ENCODE measurements around the gene FBL.
A peak's percentile ranks its signal among the peaks of the same experiment; 100 is the strongest.
"Not testable (repeated sequence)": the region's sequence is repeated elsewhere in the genome, so short reads cannot be mapped to it uniquely, and the experiment has no call there.

FBL gene

DNA sequence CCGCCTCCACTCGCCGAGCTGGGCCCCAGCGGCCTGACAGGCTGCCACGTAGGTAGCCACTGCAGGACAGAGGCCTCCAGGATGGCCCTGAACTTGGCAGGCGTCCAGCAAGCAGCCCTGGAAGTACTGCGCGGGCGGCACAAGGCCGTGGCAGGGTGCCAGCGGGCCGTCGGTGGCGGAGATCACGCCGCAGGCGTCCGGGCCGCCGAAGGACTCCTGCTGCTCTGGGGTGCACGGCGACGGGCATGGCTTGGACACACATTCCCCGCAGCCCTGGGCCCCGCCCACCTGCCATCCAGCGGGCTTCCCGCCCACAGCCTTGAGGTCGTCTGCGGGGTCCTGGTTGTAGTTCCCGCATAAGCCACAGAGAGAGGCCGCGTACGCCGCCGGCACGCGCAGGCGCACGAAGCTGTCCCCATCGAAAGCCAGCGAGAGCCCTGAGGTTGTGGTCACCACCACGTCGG is 29.3 kb upstream of the FBL start:
- not testable (repeated sequence) for DNase-seq

GRCh38 chr19:39874404-39874803 is 28.2 kb upstream of the FBL start:
- no peak for DNase-seq

DNA sequence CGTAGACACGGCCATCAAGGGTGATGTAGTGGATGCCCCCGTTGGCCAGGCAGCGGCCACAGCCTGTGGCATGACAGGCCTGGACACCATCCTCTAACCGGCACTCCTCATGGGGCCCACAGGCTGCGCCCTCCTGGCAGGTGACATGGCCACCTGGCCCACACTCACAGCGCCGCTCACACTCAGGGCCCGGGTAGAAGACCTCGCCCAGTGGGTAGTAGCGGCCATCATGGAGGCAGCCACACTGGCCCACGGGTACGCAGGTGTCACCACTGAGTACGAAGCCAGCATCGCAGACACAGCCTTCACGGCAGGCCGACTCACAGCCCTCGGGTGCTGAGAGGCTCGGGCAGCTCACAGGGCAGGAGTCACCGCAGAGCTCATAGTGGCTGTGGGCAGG is 27.2 kb upstream of the FBL start:
- no peak for DNase-seq

DNA sequence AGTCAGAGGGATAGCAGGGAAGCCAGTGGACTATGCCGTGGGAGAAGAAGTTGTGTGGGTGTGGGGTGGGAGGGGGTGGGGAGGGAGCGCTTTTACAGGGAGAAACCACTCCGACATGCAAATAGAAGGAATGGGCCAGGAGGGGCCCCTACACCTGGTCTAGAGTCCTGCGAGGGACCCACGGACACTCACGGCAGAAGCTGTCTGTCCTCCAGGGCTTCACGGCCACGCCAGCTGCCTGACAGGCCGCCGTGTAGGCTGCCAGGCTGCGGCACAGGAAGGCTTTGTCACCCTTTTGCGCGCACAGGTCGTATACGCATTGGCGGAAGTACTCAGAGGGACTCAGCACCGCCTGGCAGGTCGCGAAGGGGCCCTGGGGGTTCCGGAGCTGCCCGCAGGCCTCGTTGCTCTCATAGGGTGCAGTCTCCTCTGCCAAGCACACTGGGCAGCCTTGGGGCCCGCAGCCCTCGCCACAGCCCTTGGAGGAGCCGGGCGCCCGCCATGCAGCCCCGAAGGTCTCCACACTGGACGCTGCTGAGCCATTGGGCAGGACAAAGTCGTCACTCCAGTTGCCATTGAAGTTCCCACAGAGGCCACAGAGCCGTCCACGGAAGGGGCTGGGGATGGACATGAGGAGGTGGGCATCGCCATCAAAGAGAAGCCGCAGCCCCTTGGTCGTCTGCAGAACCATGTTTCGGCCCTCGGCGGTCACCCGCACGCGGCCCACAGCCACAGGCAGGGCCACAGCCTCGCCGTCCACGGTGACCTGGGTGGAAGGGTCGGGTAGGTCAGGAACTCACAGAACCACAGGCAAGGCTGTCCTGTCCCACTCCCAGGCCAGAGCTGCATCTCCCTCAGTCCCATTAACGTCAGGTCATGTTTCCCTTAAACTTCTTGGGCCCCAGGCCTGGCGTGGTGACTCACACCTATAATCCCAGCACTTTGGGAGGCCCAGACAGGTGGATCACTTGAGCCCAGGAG is 26.0 kb upstream of the FBL start:
- DNase-seq = no peak

DNA sequence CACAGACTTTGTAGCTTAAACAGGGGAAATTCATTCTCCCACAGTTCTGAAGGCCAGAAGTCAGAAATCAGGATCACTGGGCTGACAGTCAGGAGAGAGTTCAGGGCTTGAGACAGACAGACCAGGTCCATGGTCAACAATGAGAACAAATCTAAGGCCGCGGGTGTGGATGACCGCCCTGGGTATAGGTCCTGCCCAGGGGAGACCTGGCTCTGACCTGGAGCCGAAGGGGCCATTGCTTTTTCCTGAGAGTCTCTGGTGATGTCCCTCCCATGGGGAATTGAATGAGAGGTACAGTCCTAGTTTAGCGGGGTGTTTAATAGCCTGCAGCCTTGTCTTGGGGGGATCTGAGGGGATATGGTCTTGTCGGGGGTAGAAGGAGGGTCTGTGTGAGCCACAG is 25.2 kb upstream of the FBL start:
- DNase-seq = no peak

- DNase-seq = no peak
Observed at GRCh38 chr19:39870171-39870971, 24.2 kb upstream of the FBL start.

DNA sequence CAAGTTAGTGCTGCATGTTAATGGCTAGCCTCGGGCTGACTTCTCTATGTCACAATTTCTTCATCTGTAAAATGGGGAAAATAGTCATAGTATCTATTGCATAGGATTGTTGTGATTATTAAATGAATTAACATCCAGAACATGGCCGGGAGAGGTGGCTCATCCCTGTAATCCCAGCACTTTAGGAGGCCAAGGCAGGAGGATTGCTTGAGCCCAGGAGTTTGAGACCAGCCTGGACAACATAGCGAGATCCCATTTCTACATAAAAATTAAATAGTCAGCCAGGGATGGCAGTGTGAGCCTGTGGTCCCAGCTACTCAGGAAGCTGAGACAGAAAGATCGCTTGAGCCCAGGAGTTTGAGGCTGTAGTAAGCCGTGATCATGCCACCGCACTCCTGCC is 21.8 kb upstream of the FBL start:
- no peak for DNase-seq

DNA sequence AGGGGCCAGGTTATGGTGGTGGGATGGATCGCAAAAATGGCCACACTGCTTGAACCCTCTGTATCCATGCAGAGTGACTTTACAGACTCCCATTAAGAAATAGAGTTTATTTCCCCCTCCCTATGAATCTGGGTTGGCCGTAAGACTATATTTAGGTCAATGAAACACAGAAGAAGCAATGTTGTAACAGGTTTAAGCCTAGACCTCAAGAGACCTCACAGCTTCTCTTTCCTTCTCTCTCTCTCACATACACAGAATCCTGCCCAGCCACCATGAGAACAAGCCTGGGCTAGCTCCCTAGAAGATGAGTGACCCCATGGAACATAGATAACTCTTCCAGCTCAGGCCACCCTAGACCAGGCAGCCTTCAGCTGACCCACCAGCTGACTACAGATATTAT is 21.0 kb upstream of the FBL start:
- DNase-seq = no peak

GRCh38 chr19:39865953-39866352 is 19.8 kb upstream of the FBL start:
- DNase-seq = no peak

GRCh38 chr19:39865186-39865585 is 19.0 kb upstream of the FBL start:
- no peak for DNase-seq

- no peak for DNase-seq
Observed at GRCh38 chr19:39864118-39864517, 17.9 kb upstream of the FBL start.

DNA sequence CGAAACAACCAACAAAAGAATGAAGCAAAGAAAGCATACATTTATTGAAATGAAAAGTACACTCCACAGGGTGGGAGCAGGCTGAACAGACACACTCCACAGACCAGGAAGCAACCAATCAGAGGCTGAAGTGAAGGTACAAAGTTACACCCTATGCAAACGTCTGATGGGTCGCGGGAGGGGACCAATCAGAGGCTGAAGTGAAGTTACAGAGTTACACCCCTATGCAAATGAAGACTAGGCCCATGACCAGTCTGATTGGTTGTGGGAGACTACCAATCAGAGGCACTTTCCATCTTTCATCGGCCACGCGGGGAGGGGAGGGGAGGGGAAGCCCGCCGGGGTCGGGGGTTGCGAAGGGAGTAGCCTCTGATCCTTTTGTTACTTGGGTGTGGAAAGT is 12.4 kb upstream of the FBL start:
- DNase-seq = no peak

DNA sequence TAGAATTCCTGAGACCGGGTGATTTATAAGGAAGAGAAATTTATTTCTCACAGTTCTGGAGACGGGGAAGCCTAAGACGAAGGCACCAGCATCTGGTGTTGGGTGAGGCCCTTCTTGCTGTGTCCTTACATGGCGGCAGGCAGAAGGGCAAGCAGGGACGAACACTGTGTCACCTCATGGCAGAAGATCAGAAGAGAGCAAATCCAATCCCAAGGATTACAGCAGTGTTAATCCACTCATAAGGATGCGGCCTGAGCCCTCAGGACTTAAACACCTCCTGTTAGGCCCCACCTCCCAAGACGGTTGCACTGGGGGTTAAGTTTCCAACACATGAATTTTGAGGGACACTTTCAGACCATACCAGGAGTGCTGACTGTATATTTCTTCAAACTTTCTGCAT is 6.7 kb upstream of the FBL start:
- no peak for DNase-seq

- DNase-seq = no peak
Observed at GRCh38 chr19:39850892-39851291, 4.7 kb upstream of the FBL start.

DNA sequence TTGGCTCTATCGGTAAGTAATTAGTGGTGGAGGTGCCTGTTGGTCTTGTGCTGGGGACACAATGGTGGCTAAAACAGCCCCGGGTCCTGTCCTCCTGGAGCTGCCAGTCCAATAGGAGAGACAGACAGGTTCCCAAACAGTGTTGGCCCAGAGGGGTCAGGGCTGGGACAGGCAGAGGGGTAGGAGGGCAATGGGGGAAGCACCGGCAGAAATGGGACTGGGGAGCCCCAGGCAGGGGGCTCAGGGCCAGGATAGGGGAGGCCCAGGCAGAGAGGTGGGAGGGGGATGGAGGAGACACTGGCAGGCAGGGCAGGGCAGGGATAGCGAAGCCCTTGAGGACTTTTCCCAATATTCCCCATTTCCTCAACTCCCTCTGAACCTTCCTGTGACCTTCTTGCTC is 2.2 kb upstream of the FBL start:
- DNase-seq = no peak

- no peak for DNase-seq
Observed at GRCh38 chr19:39847525-39847924, 1.3 kb upstream of the FBL start.

- no peak for DNase-seq
Observed at GRCh38 chr19:39846678-39847486, 703 bp upstream of the FBL start.

- DNase-seq = no peak
Observed at GRCh38 chr19:39845584-39845932, 621 bp downstream of the FBL start.

DNA sequence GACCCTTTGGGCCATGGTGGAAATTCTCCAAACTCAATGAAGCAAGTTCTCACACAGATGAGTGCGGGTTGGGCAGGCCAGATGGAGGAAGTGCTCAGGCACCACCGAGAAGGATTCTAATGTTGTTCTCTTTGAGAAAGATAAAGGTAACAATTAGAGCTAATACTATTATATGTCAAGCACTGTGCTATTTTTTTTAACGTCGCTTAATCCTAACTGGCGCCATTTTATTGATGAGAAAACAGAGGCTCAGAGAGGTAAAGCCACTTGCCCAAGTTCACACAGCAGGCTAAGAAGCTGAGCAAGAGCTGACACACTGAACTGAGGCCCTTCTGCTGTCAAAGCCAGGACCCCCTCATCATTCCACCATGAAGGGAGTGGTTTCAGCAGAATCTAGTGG is 1.0 kb downstream of the FBL start:
- DNase-seq = peak; percentile 11

DNA sequence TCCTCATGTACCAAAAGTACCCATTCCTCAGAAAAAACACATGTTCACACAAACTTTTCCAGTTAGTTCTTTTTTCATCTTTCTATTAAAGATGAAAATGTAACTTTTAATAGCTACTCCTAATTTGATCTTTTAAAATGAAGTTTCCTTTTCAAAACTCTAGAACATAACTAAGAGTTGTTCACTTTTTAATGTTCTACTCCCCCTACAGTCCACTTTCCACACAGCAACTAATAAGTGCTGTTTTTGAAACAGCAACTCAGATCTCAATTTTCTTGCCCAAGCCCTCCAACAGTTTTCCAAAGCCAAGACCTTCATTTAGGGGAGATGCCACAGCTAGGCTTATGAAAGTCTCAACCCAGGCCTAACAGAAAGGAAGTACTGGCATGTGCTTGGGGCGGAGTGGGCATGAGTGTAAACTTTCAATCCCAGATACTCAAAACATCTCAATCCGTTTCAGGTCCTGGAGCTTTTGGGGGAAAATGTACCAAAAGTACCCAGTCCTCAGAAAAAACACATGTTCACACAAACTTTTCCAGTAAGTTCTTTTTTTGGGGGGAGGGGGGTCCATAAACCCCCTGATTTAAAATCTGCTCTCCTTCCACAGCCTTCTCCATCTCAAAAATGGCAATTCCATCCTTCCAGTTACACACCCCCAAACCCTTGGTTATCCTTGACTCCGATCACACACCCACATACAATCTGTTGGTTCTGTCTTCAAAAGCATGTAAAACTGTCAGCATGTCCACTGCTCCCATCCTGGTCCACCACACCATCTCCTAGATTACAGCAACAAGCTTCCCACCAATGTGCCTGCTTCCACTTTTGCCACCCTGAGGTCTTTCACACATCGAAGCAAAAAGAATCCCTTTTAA is 2.0 kb downstream of the FBL start:
- no peak for DNase-seq

- no peak for DNase-seq
Observed at GRCh38 chr19:39842693-39843435, 3.3 kb downstream of the FBL start.
